Bronchial epithelial cell (primary cell): ENCODE data around the gene NABP1. TPM values are rescaled to one million over a fixed set of nuclear protein-coding genes. Genes with fewer than 3 reads are reported as not detected.
A peak's percentile ranks its signal among the peaks of the same experiment; 100 is the strongest.

Experiments
- DNase-seq: peaks from one replicate; pipeline ENCODE4 v3.0.0-alpha.2; 2010; ENCODE audit warnings: low read depth
- FAIRE-seq: peaks from 2 replicates; lab custom pipeline; 2011; peaks lifted over from hg19 to GRCh38; lab: Jason Lieb, UNC
- H3K27me3 ChIP-seq: 2 replicates; pipeline ENCODE4 v1.5.1; 2011; ENCODE audit warnings: low read length; ENCODE audit not compliant: control insufficient read depth, insufficient read depth
- H3K36me3 ChIP-seq: 2 replicates; pipeline ENCODE4 v1.5.1; 2011; ENCODE audit warnings: low read length; ENCODE audit not compliant: control insufficient read depth, insufficient read depth
- H3K4me3 ChIP-seq: 2 replicates; pipeline ENCODE4 v1.5.1; 2011; ENCODE audit warnings: mild to moderate bottlenecking, low read depth, low read length, control low read depth
- CTCF ChIP-seq: IDR thresholded peaks from 2 replicates; pipeline ENCODE4 v1.5.1; 2011; ENCODE audit warnings: mild to moderate bottlenecking, moderate library complexity, low read length, control low read depth, inconsistent platforms; ENCODE audit not compliant: insufficient read depth, severe bottlenecking
- total RNA-seq: library from RNA; depleted of rRNA; stranded (reverse); fragments of >200 nt; gene quantifications from 2 replicates; pipeline ENCODE4 v1.2.1, GENCODE V29; 2014

Gene NABP1
- total RNA-seq, 1 donor from 2014 or later: 45.5 TPM

GRCh38 chr2:191728750-191729624 is 51.1 kb downstream of the NABP1 start:
- Histone ChIP-seq H3K27me3 (peaks cover 3% of the 10 kb centered on the region), H3K4me3 (no peak overlapping the region), H3K36me3 (no peaks in the 10 kb centered on the region)
- TF ChIP-seq CTCF: no peak
- FAIRE-seq (no peak), DNase-seq (peak; percentile 27)

GRCh38 chr2:191730263-191730662 is 52.3 kb downstream of the NABP1 start:
- no peak overlapping the region for H3K4me3 ChIP-seq
- no peak for FAIRE-seq
- TF ChIP-seq CTCF: no peak
- H3K36me3 ChIP-seq: no peaks in the 10 kb centered on the region
- peaks cover 3% of the 10 kb centered on the region for H3K27me3 ChIP-seq
- no peak for DNase-seq

Other genes with a start within 250 kb of the NABP1 start
- 2.8 and 3.7 TPM in 2 replicates for gene CAVIN2, start 169.0 kb downstream of the NABP1 start, total RNA-seq